Measurements from ENCODE around the gene KCNK4. TPM values are rescaled to one million over a fixed set of nuclear protein-coding genes. Genes with fewer than 3 reads are reported as not detected.

The KCNK4 gene
- total RNA-seq, 2 donors from 2014 or later: not detected

DNA sequence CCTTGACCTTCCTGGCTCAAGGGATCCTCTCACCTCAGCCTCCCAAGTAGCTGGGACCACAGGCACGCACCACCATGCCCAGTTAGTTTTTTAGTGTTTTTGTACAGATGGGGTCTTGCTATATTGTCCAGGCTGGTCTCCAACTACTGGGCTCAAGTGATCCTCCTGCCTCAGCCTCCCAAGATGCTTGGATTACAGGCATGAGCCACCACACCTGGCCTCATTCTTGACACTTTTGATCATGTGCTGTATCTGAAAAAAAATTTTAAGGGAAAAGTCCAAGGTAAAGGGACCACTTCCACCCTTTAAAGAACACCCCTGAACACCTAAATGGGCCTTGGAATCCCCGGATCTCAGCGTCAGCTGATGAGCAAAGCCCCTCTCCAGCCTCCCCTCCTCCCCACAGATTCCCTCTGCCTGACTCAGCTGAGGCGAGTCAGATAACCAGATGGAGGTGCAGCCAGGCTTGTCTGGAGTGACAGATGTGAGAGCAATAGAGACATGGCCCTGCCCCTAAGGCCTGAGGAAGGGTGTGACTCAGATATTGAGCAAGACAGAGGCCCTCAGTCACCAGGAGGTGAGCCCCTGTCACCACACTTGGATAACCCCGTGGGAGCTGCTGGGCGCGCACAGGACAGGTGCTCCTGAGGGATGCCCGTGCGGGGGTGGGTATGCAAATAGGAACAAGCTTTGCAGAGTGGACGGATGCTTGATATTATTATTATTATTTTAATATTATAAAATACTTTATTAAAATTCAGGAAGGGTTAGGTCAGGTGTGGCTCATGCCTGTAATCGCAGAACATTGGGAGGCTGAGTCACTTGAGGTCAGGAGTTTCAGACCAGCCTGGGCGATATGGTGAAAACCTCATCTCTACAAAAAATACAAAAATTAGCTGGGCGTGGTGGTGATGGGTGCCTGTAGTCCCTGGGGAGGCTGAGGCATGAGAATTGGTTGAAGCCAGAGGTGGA lies 43.9 kb downstream of the KCNK4 start:
- peak; percentile 73 for ATAC-seq
- intact Hi-C loops (cut with DNase I, micrococcal nuclease): no loop called here
- DNase-seq: peak; percentile 63 to 87

DNA sequence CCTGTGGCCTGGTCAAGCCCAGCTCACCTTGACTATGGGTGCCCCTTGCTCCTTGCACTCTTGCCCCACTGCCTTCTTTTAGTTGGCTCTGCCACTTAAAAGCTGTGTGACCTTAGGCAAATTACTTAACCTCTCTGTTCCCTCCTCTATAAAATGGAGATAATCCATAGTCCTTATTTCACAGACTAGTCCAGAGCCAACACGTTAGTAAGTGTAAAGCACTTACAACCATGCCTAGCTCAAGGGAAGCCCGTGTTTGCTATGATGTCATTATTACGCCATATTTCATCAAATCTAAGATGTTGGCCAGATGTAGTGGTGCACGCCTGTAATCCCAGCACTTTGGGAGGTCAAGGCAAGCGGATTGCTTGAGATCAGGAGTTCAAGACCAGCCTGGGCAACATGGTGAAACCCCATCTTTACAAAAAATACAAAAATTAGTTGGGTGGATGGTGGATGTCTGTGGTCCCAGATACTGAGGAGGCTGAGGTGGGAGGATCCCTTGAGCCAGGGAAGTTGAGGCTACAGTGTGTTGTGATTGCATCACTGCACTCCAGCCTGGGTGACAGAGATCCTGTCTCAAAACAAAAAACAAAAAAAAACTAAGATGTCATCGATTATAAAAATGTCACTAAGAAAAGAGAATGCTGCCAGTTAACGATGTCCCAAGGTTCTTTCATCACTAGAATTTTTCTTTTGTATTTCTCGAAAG lies 46.6 kb downstream of the KCNK4 start:
- intact Hi-C loops (cut with DNase I, micrococcal nuclease): no loop called here
- ATAC-seq (no peak), DNase-seq (no peak)

- DNase-seq: no peak
- intact Hi-C loops (cut with DNase I, micrococcal nuclease): no loop called here
These were observed 47.6 kb downstream of the KCNK4 start for GRCh38 chr11:64338716-64339115.

DNA sequence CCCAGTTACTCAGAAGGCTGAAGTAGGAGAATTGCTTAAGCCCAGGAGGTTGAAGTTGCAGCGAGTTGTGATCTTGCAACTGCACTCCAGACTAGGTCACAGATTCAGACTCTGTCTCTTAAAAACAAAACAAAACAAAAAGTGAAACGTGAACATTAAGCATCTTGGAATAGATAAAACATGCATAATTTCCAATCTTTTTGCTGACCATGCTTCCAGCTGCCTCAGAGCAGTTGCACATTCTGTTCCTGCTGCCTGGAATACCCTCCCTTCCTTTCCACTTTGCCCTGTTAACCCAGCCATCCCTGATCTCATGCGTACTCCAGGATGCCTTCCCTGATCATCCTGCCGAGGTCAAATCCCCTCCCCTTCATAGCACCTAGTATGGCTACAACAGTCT lies 48.2 kb downstream of the KCNK4 start:
- ATAC-seq (no peak), DNase-seq (no peak)
- intact Hi-C loops (cut with DNase I, micrococcal nuclease): no loop called here

More at GRCh38 chr11:64338716-64339115, 47.6 kb downstream of the KCNK4 start:
- no peak for ATAC-seq

GRCh38 chr11:64339754-64340408 lies 48.8 kb downstream of the KCNK4 start, which contains the start of gene CCDC88B:
CCDC88B (plus strand) TSS chr11:64340204; CDS start chr11:64340267, 63 bp downstream.
- intact Hi-C loops (cut with DNase I, micrococcal nuclease): no loop called here
- peak; percentile 80 to 84 for DNase-seq
- peak; percentile 28 for ATAC-seq

DNA sequence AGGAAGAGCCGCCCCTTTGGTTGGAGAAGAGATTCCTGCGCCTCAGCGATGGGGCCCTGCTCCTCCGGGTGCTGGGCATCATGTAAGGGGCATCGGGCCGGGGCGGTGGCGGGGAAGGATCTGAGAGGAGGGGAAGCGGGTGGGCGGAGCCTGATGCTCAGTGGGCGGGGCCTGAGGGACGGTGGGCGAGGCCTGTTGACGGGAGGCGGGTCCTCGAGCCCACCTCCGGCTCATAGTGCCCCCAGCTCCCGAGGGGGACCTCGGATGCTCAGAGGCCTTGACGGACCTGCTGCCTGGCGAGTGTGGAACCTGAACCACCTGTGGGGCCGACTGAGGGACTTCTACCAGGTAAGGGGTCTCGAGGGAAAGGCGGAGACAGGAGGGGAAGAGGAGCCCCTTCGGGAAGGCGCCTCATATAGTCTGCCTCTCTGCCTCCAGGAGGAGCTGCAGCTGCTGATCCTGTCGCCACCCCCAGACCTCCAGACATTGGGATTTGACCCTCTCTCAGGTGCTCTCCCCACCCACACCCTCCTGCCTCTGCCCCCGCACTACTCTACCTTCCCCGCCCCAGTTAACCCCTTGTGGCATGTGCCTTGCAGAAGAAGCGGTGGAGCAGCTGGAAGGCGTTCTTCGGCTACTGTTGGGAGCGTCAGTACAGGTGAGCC lies 49.7 kb downstream of the KCNK4 start:
- ATAC-seq: no peak
- DNase-seq: peak; percentile 56 to 82
- intact Hi-C loops (cut with DNase I, micrococcal nuclease): no loop called here

DNA sequence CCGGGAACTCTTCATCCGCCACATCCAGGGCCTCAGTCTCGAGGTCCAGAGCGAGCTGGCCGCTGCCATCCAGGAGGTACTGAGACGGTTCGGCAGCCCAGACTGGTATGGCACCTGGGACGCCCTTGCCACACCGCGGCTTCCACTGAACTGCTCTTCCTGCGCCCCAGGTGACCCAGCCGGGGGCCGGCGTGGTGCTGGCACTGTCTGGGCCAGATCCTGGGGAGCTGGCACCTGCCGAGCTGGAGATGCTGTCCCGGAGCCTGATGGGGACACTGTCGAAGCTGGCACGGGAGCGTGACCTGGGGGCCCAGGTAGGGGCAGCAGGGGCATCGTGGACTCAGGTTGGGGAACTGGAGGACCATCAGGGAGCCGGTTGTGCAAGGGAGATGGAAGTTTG lies 50.3 kb downstream of the KCNK4 start:
- ATAC-seq (no peak), DNase-seq (no peak)
- intact Hi-C loops (cut with DNase I, micrococcal nuclease): no loop called here

DNA sequence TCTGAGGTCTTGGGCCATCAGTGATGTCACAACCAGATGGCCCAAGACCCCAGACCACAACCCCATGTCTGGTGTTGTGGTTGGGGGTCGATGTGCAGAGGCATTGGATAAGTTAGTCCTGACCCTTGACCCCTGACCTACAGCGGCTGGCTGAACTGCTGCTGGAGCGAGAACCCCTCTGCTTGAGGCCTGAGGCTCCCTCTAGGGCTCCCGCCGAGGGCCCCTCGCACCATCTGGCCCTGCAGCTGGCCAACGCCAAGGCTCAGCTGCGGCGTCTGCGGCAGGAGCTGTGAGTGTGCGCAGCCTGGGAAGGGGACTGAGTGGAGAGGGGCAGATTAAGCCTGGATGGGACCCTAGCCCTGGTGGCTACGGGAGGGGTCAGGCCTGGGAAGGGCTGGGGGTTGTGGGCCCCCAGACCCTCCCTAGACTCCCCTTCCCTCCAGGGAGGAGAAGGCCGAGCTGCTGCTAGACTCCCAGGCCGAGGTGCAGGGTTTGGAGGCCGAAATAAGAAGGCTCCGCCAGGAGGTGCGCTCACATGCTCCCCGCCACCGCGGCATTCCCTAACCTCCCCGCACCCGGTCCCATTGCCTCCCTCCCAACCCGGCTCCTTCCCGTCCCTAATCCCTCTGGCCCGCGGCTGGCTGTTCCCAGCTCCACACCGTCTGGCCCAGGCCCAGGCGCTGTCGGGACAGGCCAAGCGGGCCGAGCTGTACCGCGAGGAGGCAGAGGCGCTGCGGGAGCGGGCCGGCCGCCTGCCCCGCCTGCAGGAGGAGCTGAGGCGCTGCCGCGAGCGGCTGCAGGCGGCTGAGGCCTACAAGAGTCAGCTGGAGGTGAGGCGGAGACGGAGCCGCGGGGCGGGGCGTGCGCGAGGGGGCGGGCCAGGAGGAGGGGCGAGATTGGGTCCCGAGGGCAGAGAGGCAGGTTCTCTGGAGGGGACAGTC lies 51.0 kb downstream of the KCNK4 start:
- peak; percentile 93 to 94 for DNase-seq
- peak; percentile 91 for ATAC-seq
- intact Hi-C loops (cut with DNase I, micrococcal nuclease): no loop called here

DNA sequence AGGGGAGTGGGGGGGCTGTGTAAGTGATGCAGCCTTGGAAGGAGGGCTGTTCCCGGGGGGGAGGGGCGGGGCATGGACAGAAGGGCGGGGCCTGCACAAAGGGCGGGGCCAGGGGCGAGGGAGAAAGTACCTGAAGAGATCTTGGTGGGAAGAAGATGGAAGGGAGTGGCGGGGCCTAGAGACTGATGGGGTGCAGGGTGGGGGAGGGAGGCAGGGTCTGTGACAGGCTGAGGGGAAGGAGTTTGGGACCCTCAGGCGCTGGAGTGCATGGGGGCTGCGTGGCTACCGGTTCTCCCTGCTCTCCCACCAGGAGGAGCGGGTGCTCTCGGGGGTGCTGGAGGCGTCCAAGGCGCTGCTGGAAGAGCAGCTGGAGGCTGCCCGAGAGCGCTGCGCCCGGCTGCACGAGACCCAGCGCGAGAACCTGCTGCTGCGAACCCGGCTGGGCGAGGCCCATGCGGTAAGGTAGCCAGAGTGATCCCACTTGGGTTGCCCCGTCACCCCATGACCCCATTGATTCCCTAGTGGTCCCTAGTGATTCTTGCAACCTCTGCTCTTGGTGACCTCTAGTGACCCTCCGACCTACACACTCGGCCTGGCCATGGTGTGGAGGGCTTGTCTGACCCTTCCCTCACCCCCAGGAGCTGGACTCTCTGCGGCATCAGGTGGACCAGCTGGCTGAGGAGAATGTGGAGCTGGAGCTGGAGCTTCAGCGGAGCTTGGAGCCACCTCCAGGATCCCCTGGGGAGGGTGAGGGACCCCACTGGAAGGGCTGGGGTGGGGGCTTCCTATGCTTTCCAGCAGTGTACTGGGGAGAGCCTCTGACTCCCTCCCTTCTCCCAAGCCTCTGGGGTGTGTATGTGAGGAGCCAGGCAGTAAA lies 52.0 kb downstream of the KCNK4 start:
- intact Hi-C loops (cut with DNase I, micrococcal nuclease): no loop called here
- DNase-seq (no peak), ATAC-seq (peak; percentile 40)

DNA sequence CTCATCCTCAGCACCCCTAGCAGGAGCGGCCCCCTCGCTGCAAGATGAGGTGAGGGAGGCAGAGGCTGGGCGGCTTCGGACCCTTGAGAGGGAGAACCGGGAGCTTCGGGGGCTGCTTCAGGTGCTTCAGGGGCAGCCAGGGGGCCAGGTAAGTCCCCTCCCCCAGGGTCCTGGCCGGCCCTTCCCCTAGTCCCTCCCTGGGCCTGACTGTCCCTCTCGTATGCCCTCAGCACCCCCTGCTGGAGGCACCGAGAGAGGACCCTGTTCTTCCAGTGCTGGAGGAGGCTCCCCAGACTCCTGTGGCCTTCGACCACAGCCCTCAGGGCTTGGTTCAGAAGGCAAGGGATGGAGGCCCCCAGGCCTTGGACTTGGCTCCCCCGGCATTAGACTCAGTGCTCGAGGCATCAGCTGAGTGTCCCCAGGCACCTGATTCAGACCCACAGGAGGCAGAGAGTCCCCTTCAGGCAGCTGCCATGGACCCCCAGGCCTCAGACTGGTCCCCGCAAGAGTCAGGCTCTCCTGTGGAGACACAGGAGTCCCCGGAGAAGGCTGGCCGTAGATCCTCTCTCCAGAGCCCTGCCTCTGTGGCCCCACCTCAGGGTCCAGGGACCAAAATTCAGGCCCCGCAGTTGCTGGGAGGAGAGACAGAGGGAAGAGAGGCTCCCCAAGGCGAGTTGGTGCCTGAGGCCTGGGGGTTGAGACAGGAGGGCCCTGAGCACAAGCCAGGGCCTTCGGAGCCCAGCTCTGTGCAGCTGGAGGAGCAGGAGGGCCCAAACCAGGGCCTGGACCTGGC lies 52.9 kb downstream of the KCNK4 start:
- DNase-seq (no peak), ATAC-seq (no peak)
- intact Hi-C loops (cut with DNase I, micrococcal nuclease): no loop called here

DNA sequence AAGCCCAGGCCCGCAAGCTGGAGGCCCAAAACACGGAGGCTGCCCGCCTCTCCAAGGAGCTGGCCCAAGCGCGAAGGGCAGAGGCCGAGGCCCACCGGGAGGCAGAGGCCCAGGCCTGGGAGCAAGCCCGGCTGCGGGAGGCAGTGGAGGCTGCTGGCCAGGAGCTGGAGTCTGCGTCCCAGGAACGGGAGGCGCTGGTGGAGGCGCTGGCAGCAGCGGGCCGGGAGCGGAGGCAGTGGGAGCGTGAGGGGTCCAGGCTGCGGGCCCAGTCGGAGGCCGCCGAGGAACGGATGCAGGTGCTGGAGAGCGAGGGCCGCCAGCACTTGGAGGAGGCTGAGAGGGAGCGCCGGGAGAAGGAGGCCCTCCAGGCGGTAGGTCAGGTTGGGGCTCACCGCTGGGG lies 53.7 kb downstream of the KCNK4 start:
- ATAC-seq: no peak

GRCh38 chr11:64347193-64347867 lies 56.2 kb downstream of the KCNK4 start:
- DNase-seq: no peak
- intact Hi-C loops (cut with DNase I, micrococcal nuclease): no loop called here
- no peak for ATAC-seq

More for the DNA sequence above, 53.7 kb downstream of the KCNK4 start:
- intact Hi-C loops (cut with DNase I, micrococcal nuclease): no loop called here
- no peak for DNase-seq

DNA sequence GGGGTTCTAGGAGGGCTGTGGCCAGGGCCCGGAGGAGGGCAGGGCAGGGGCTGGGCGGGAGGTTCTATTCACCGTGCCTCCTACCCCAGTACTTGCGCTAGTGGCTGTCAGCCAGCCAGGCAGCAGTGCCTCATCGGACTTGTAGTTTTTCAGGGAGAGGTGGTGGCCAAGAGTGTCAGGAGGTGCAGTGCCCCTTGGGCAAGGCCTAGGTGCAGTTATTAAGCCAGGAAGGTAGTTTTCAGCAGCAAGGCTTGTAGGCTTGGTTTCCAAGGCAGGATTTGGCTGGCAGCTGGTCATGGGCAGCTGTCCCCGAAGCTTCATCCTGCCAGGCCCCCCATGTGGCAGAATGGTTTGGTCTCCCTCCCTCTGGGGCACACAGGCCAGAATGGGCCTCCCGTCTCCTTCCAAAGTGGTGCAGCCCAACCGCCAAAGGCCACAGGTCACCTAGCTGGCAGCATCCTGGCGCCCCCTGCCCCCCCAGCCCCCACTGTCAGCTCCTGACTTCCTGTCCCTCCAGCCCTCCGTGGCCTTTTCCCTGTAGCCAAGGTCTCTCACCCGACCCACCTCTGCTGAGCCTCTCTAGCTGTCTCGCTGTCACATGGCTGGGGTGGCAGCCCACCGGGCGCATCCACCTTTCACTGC lies 57.4 kb downstream of the KCNK4 start:
- intact Hi-C loops (cut with DNase I, micrococcal nuclease): no loop called here
- DNase-seq (no peak), ATAC-seq (peak; percentile 54)

DNA sequence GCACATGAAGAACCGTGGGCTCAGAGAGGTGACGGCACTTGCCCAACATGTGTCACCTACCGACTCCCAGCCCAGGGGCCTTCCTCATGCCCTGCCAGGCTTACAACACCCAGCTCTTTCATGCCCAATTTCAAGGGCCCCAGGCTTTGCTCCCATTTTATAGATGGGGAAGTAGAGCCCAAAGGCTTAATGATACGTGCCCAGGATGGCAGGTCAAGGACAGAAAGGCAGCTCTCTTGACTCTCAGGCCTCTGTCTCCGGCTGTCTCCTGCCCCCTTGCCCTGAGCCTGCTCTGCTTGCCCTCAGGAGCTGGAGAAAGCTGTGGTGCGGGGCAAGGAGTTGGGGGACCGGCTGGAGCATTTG lies 57.9 kb downstream of the KCNK4 start:
- no peak for ATAC-seq
- intact Hi-C loops (cut with DNase I, micrococcal nuclease): no loop called here
- no peak for DNase-seq

GRCh38 chr11:64349404-64349803 lies 58.3 kb downstream of the KCNK4 start:
- intact Hi-C loops (cut with DNase I, micrococcal nuclease): no loop called here

More at GRCh38 chr11:64349404-64349803, 58.3 kb downstream of the KCNK4 start:
- DNase-seq (no peak), ATAC-seq (no peak)

Measured in left colon (tissue), 2 donors.